EH (cell line): Measurements from ENCODE around the gene MEIS1.
"Not testable (repeated sequence)": the region's sequence is repeated elsewhere in the genome, so short reads cannot be mapped to it uniquely, and the experiment has no call there.

Experiments
- DNase-seq: peaks from one replicate; pipeline ENCODE4 v3.0.0-alpha.2; 2015; ENCODE audit warnings: low read depth

The MEIS1 gene

DNA sequence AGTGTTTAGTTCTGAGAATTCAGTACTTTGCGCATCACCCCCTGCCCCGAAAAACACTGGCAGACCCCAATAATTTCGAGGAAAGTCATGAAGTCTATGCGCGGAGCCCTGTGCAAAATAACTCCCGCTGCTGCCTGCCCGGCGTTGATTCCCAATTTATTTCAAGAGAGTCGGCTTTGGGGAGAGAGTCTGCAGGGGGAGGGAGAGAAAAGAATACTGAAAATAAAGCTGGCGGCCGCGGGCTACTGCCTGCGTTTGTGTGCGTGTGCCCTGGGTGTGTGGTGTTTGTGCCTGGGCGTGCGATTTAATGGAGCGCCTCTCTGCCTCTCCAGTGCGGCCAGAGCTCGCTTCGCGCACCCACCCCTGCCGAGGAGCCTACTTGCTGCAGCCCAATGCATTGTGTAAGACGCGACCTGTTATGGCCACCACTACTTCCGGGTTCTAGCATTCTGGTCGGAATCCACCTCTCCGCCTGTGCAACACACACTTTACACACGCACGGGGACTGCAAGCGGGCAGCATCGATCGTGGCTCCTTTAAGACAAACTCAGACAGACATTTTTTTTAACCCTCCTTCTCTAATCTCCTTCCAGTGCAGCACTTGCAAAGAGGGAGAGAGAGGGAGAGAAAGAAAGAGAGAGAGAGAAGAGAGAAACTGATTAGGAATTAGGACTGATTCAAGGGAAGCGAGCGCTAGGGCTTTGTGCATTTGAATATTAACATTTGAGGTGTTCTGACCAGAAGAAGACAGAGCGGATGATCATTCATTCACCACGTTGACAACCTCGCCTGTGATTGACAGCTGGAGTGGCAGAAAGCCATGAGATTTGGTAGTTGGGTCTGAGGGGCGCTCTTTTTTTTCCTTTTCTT lies at the start of gene MEIS1:
Gene MEIS1 (plus strand): TSS at position 447 of the 870 bp plus-strand sequence. CDS start 732 bp downstream, outside the sequence.
- peak; percentile 99 for DNase-seq

DNA sequence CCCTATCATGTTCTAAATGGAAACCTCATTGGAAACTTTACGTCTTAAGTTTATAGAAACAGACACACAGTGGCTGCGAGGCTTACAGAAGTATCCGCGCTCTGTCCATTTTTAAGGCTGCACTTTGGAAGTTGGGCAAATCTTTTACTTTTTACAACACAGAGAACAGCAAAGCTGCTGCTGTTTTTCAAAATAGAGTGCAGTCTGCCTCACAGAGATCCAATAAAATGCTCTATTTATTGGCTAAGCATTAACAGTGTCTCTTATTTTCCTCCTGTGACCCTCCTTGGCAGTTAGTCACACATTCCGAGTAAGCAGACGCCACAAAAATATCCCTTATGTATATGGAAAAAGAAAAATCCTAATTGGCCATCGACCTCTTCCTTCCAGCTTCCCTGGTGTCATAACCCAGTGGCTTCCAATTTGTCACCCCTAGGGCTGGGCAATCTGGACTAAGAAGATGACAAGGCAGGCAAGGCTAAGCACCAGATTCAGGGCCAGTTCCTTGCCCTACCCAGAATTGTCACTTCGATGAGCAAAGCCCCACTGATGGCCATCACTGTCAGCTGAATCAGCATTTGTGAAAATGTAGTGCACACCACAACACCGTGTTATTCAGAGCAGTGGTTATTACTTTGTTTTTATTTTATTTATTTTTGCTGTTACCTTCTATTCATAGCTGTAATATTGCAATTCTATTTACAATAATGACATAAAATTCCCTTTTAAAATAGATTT lies 47.7 kb upstream of the MEIS1 start:
- DNase-seq, result no peak

DNA sequence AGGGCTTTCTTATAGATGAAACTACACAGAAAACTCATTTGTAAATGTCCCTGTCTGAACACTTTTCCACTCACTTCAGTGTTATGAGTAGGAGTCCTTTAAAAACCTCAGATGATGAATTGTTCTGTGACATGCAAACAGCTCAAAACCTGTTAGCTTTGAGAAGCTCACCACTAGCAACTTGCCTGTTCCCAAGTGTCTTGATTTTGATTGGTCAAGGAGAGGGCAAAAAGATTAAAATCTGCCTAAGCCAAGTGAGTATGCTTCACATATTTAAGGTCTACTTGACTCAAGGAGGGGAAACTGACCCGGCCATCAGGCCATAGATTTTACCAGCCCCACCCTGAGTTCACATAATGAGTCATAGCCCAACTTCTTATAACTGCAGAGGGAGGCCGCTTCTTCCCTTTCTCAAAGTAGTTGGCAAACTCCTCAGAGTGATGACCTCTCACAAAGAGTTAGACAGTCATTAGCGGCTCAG lies 45.2 kb upstream of the MEIS1 start:
- DNase-seq, result peak; percentile 10

DNA sequence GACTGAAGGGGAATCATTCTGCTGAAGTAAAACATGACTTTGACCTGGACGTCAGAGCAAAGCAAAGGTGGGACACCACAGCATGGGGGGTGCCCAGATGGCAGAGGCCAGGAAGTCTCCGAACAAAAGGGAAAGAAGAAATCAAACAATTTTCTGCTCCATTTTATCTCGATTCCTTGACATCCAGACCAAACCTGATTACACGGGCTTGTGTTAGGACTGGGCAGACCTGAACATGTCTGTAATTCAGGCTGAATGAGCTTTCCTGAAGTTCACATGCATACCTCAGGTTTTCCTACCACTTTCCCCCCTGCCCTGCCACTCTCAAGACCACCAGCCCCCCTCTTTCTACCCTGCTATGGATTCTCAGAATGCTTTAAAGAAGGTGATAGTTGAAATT lies 44.8 kb upstream of the MEIS1 start:
- no peak for DNase-seq

DNA sequence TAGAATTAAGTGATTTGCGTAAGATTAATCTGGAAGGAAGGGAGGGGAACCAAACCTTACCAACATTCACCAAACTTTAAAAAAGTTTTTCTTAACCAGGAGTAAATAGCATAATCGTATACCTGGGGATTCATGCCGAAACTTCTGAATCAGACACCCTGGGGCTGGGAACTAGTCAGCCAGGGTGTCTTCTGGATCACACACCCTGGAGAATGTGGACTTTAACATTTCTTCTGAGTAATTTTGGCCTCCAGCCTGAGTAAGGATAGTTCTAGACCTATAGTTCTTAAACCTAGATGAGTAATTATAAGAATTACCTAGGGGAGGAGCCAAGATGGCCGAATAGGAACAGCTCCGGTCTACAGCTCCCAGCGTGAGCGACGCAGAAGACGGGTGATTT lies 44.1 kb upstream of the MEIS1 start:
- no peak for DNase-seq

DNA sequence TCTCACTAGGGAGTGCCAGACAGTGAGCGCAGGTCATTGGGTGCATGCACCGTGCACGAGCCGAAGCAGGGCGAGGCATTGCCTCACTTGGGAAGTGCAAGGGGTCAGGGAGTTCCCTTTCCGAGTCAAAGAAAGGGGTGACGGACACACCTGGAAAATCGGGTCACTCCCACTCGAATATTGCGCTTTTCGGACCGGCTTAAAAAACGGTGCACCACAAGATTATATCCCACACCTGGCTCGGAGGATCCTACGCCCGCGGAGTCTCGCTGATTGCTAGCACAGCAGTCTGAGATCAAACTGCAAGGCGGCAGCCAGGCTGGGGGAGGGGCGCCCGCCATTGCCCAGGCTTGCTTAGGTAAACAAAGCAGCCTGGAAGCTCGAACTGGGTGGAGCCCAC lies 43.7 kb upstream of the MEIS1 start:
- not testable (repeated sequence) for DNase-seq

DNA sequence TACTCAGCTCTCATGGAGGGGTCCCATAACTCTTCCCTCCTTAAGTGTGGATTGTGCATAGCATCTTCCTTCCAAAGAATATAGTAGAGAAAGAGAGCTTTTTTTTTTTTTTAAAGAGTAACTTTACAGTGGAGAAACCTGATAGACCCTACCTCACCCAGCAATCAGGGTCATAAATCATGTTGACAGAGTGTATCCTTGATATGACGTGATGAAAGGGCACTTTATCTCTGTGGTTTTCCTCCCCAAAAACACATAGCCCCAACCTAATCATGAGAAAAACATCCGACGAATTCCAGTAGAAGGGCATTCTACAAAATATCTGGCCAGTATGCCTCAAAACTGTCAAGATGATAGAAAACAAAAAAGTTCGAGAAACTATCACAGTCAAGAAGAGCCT lies 29.5 kb upstream of the MEIS1 start:
- DNase-seq, result no peak

DNA sequence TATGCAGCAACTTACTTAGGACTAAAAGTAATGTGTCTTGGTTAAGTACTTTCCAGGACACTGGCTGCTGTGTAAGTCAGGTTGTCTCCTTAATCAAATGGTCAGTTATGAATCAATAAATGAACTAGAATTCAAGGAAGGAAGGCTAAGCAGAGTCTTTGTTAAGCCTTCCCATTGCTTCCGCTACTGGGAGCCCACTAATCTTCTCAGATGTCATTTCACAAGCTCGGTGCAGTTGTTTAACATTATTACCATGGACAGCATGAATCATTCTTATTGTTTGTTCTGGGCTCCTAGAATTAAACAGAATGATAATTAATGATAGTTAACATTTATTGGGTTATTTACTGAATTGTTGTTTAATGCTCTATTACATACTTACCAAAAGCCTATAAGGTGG lies 26.0 kb upstream of the MEIS1 start:
- no peak for DNase-seq

DNA sequence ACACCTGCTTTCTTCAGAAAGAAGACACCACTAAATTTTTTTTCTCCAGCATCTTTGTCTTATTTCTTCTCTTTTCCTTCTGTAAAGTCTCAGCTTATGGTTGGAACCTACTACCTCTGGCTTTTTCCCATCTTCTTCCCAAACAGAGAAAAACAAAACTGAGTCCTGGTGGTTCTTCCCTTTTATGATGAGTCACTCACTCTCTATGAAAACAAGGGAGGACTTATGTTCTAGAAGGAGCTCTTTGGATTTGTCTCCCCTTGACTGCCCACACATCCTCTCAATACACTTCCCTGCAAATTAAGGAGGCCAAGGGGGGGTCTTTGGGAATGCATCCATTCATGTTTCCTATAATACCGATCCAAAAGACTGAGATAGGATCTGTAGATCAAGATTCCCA lies 22.1 kb upstream of the MEIS1 start:
- DNase-seq, result peak; percentile 4

DNA sequence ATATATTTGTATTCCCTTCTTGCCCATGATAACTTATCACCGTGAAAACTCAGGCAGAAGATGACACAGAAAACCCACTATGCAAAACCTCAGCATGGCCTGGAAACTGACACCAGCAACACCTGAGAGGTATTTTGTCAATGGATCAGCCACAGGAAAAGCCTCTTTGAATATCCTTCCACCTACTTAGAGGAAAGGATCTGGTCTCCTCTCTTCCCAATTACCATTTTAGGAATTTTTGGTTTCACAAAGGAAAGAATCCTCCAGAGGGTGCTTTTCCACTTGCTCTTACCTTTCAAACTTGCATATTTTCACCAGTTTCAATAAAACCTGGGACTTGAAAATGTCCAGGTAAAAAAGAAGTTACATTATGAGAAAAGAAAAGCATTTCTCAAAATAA lies 20.0 kb upstream of the MEIS1 start:
- DNase-seq, result no peak

DNA sequence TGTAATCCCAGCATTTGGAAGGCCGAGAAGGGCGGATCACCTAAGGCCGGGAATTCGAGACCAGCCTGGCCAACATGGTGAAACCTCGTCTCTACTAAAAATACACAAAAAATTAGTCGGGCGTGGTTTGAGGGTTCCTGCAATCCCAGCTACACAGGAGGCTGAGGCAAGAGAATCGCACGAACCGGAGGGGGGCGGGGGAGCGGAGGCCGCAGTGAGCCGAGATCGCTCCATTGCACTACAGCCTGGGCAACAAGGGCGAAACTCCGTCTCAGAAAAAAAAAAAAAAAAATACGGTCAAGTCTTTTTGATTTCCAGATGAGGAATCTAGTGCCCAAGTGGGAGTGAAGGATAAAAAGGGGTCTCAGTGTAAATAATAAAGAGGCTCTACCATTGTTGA lies 16.5 kb upstream of the MEIS1 start:
- DNase-seq, result no peak

DNA sequence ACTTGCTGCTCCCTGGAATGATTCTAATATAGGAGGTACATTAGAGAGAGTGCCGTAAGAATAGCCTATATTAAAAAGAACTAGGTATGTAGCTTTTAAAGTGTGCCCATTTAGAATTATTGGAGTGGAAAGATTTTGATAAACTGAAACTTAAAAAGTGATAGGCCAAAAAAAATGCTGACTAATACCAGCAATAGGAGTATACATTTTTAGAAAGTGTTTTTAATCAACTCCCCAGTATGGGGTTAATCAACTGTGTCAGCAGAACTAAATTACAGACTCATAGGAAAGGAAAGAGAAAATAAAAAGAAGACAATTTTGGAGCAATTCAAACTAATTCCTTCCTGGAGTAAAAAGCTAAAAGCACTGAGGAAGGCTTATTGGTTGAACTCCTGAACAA lies 13.3 kb upstream of the MEIS1 start:
- DNase-seq, result no peak

DNA sequence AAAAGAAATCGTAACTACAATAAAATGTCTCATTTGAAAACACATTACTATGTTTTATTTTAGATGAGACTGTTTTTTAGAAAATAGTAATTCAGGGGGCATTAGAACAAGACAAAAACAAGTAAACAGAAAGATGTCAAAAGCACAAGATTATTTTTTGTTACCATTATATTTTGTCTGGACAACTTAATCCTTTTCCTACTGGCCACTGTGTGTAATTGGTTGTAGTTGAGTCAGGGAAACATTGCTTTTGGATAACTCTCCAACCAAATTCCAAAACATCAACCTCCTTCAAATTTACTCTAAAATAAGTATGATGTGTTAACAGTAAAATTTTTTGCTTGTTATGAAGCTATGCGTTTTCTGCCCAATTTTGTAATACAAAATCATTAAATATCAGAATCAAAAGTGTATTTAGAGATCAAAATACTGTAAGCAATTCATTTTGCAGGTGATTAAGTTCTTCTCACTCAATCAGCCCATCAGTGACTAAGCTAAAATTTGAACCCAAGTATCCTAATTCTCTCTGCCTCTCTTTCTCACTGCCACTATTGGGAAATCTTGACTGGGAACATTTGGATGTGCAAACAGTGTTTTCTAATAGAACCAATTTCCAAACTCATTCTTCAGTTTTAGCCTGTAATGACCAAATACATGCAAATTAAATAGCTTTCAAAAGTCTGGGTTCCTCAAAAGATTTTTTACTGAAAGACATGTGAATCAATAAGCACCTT lies 11.4 kb upstream of the MEIS1 start:
- no peak for DNase-seq

DNA sequence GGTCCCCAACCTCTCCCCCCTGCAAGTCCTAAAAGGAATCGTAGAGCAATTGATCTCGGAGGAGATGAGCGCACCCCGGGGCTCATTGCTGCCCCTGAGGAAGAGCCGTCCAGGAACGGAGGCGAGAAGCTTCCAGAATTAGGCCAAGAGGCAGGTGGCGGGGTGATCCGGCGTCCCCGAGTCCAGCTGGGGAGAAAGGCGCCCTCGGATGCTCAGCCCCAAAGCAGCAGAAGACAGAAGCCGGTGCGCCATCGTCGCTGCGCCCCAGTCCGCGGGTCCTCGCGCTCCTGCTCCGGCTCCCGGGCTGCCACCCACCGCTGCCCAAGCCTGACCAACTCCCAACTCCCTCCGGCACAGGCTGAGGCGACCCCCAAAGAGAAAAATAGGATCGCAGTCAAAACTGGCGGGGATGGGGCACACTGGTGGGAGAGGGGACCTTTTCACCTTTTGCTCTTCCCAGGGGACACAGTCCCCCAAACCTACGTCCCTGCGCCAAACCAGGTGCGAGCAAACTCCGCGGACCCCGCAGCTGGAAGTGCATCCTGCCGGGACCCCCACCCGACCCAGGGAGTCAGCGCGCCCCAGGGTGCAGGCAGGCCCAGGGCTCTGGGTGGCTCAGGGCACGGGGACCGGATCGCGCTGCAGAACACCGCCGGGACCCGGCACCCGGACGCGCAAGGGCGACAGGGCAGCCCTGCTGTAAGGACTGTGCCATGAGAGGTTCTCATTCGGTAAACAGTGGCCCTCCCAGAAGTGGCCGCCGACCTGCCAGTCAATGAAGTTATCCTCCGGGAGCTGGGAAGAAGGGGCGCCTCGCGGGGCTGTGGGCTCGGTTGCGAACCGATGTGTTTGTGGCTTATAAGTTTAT lies 8.4 kb upstream of the MEIS1 start:
- DNase-seq, result no peak

DNA sequence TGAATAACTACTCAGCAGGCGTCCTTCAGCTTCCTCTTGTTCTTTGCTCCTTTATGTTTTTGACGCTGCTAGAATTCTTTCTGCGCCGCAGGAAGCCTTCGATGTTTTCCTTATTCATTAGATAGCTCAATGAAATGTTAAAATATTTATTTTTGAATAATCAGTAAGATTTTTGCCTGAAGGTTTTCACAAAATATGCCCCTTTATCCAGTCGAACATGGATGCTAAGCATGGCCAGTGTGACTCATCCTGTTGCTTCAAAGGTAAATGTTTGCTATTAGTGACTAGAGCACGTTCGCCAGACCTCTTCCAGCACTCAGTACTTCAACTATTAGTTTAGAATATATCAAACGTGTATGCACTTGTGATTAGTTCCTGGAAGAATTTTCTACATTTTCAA lies 7.6 kb upstream of the MEIS1 start:
- no peak for DNase-seq

DNA sequence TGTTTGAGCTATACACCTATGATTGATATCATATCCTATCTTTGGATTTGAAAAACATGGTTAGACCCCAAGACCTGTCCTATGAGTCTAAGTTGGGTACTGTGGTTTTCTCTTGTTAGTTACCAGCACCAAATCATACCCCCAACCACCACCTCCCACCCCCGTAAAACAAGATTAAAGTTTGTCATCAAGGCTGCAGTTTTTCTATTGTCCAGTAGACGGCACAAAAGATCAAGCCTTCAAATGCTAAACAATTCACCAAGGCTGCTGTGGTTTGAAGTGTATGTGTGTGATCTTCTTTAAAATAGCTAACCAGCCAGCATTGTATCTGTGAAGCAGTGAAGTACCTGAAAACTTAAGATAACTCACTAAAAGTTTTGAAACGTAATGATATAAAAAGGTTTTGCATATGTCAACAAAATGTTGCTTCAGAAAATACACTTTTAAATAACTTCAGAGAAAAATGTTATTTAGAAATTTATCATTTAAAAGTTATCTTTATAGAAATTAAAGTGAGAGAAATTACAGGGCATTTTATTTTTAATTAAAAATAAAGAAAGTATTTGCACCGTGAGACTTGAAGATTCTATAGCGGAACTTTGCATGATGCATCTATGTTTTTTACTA lies 5.8 kb upstream of the MEIS1 start:
- DNase-seq, result peak; percentile 69

DNA sequence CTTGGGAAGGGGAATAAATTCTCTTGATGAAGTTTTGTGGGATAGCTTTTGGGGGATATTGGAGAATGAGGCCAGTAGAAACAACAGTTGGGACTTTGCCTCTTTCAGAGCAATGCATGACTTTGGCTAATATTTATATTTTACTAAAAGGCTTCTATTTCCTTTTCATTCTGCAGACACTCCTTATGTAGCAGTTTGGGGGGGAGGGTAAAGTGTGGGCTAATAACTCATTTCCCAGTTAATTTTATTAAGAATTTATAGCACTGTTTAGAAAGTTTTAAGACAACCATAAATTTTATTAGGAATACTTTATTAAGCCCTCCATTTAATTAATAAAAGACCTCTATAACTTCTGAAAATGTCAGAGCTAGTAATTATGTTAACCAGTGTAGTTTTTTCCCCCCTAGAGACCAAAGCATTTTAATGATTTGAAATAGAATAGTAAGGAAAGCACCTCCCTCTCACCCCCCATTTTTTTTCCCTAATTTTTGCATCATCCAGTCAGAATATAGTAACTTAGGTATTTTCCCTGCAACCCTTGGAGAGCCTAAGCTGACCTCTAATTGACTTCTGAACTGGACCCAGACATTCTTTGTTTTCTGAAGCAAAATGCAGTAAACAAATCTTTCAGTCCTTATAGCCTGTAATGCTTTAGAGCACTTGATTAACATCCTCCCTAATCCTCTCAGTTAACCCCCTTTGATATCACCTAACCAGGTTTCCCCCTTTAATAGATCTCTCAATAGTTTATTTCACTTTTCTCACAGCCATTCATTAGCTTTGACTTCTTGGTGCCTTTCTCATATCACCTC lies 5.0 kb upstream of the MEIS1 start:
- DNase-seq, result no peak

DNA sequence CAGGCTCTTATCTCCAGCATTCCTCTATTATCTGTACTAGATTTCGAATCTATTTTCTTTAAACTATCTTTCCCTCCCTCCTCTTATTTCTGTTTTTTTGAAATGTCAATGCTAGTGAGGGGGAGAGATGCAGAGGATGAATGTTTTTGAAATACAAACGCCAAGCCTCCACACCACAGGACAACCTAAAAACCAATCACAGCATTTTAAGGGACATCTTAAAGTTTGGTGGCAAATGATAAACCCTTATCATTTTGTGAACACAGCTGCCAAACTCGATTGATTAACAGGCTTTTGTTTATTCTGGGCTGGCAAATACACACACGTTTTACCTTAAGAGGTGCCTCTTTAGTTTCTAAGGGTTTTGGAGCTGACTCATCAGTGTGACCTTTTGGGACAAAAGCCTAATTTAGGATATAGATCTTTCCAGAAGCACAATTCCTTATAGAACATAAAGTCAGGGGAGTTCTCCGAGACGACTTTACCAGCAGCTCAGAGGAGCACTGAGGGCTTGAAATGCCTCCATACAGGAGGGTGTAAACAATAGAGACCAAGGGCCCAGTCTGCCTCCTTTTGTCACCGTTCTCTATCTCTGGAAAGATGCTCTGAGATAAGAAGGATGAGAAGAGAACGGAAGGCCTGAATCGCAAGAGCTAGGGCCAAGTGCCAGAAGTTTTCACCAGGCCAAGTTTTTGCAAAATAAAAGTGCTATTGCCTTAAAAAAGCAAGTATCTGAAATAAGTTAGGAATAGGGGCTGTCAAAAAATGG lies 4.2 kb upstream of the MEIS1 start:
- DNase-seq, result no peak

DNA sequence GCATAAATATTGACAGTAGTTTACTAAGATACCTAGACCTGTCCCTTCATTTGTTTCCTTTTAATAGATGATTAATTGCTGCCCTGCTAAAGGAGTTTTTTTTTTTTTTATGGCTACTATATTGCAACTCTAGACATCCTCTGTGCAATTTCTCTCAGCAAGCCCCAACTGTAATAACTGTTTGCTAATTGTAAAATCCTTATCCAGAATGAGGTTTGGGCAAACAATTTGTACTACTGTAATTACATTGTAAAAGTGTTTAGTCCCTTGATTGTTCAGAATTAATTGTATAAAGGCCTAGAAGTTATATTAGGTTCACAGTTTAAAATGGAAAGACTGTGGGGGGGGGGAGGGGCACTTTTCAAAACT lies 3.7 kb upstream of the MEIS1 start:
- no peak for DNase-seq
